ENCODE results near the gene THAP2.

THAP2 gene

GRCh38 chr12:71710276-71711125, 46.4 kb downstream of the THAP2 start:
- no peak for DNase-seq

- no peak for DNase-seq
These were observed 54.5 kb downstream of the THAP2 start for GRCh38 chr12:71718611-71719010.

DNA sequence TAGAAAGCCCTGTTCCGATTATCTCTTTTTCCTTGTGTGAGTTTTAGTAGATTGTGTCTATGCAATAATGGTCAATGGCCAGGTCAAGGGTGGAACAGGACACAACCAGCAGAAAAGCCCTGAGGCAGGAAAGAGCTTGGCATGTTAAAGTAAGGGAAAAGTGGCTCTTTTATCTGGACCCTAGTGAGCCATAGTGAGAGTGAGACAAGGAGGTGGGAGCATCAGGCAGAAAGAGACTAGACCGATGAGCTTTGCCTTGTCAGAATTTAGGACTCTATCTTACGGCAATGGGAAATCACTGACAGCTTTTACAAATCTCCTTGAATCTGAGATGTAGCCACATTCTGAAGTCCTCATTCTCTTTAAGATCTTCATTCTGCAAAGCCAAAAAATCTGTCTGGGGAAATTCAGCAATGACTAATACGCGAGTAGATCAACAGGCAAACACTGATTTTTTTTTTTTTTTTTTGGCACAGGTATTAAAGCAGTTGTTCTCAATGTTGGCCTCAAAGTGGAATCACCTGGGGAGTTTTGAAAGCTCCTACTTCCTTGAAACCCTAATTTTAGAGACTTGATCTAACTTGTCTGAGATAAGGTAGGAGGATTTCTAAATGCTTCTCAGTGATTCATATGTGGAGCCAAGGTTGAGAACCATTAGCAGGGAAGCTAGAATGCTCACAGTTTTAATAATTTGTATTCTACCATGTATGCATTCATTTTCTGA, 55.7 kb downstream of the THAP2 start:
- DNase-seq, result no peak

- no peak for DNase-seq
These were observed 57.8 kb downstream of the THAP2 start for GRCh38 chr12:71721783-71722505.

GRCh38 chr12:71725011-71725410, 60.9 kb downstream of the THAP2 start:
- no peak for DNase-seq

DNA sequence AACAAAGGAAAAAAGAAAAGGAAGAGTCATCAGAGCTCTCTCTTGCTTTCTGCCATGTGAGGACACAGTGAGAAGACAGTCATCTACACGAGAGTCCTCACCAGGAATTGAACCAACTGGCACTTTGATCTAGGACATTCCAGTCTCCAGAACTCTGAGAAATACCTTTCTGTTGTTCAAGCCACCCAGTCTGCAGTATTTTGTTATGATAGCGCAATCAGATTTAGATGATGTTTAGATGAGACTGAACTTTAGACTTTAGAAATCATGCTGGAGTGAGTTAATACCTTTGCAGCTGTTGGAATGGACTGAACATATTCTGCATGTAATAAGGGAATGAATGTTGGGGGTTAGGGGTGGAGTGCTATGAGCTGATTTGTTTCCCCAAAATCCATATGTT, 62.4 kb downstream of the THAP2 start:
- no peak for DNase-seq

- no peak for DNase-seq
These were observed 63.9 kb downstream of the THAP2 start for GRCh38 chr12:71727958-71728357.
